ENCODE results near the gene MAML3. TPM values are rescaled to one million over a fixed set of nuclear protein-coding genes. Genes with fewer than 3 reads are reported as not detected.
A peak's percentile ranks its signal among the peaks of the same experiment; 100 is the strongest.

Gene MAML3
- total RNA-seq, 4 donors from 2014 or later, result 2.4 to 50.5 (median 17.8) TPM

GRCh38 chr4:139819082-139819481 is 334.9 kb downstream of the MAML3 start:
- intact Hi-C loops (cut with DNase I; ENCODE audit: low total_unique reads), result no loop called here
- Histone ChIP-seq H3K36me3 (no peaks in the 10 kb centered on the region), H3K4me1 (peaks cover 0 to 12% of the 10 kb centered on the region in 2 donors), H3K27ac (no peak overlapping the region), H3K27me3 (no peaks in the 10 kb centered on the region), H3K9me3 (no peaks in the 10 kb centered on the region), H3K4me3 (no peak overlapping the region)
- TF ChIP-seq CTCF (IDR thresholded peaks at IDR 0.05) (no peak), POLR2A (IDR thresholded peaks at IDR 0.05) (no peak)
- no peak for DNase-seq

- no peak for TF ChIP-seq POLR2A (IDR thresholded peaks at IDR 0.05)
- TF ChIP-seq CTCF (IDR thresholded peaks at IDR 0.05), result no peak
- H3K27me3 ChIP-seq, result no peaks in the 10 kb centered on the region
- H3K4me3 ChIP-seq, result no peak overlapping the region
- no peaks in the 10 kb centered on the region for H3K36me3 ChIP-seq
- H3K9me3 ChIP-seq, result no peaks in the 10 kb centered on the region
- H3K4me1 ChIP-seq, result peaks cover 0 to 12% of the 10 kb centered on the region in 2 donors
- intact Hi-C loops (cut with DNase I; ENCODE audit: low total_unique reads), result no loop called here
- peak; percentile 44 to 55 for DNase-seq
- peak overlapping the region; percentile 89 to 98 for H3K27ac ChIP-seq
Observed at GRCh38 chr4:139817657-139818452, 336.1 kb downstream of the MAML3 start.

GRCh38 chr4:139816856-139817255 is 337.1 kb downstream of the MAML3 start:
- Histone ChIP-seq H3K9me3 (no peaks in the 10 kb centered on the region), H3K4me3 (no peak overlapping the region), H3K4me1 (peaks cover 0 to 12% of the 10 kb centered on the region in 2 donors), H3K27ac (peak overlapping the region; percentile 89 to 98), H3K36me3 (no peaks in the 10 kb centered on the region), H3K27me3 (no peaks in the 10 kb centered on the region)
- intact Hi-C loops (cut with DNase I; ENCODE audit: low total_unique reads), result no loop called here
- TF ChIP-seq CTCF (IDR thresholded peaks at IDR 0.05) (no peak), POLR2A (IDR thresholded peaks at IDR 0.05) (no peak)
- no peak for DNase-seq

GRCh38 chr4:139815778-139816601 is 338.0 kb downstream of the MAML3 start:
- no peaks in the 10 kb centered on the region for H3K9me3 ChIP-seq
- no peak for TF ChIP-seq CTCF (IDR thresholded peaks at IDR 0.05)
- TF ChIP-seq POLR2A (IDR thresholded peaks at IDR 0.05), result peak in 1 of 2 donors; percentile 62
- no peaks in the 10 kb centered on the region for H3K27me3 ChIP-seq
- H3K27ac ChIP-seq, result peak overlapping the region; percentile 89 to 98
- peak; percentile 73 to 86 for DNase-seq
- no peaks in the 10 kb centered on the region for H3K36me3 ChIP-seq
- H3K4me1 ChIP-seq, result peaks cover 0 to 12% of the 10 kb centered on the region in 2 donors
- peak overlapping the region; percentile 23 to 30 for H3K4me3 ChIP-seq
- intact Hi-C loops (cut with DNase I; ENCODE audit: low total_unique reads), result no loop called here

Measured in uterus (tissue), 4 donors.